Mesenteric fat pad (tissue), 1 donor: Measurements from ENCODE around the gene METTL1. TPM values are rescaled to one million over a fixed set of nuclear protein-coding genes. Genes with fewer than 3 reads are reported as not detected.

ENCODE experiments used
- DNase-seq: peaks from one replicate; pipeline ENCODE4 v3.0.0-alpha.2; 2020; ENCODE audit warnings: low spot score
- total RNA-seq: library from RNA; stranded (reverse); fragmentation: NEBNext Ultra II Directional; extraction: Animal tissue kit (Norgen Biotek cat#: 25700); gene quantifications from one replicate; pipeline ENCODE4 v1.2.1, GENCODE V29; 2021
- donor health status: DM: yes; HTN: yes; CAD: no.

The METTL1 gene
- total RNA-seq, 1 donor from 2014 or later = 32.8 TPM

GRCh38 chr12:57738661-57739237, 33.2 kb downstream of the METTL1 start, which contains the start of gene AGAP2:
Gene AGAP2, minus strand, starts transcription at chr12:57738742. Its CDS starts 496 bp downstream, at chr12:57738246.
- DNase-seq = no peak

GRCh38 chr12:57737467-57738460, 34.1 kb downstream of the METTL1 start:
- DNase-seq = no peak

DNA sequence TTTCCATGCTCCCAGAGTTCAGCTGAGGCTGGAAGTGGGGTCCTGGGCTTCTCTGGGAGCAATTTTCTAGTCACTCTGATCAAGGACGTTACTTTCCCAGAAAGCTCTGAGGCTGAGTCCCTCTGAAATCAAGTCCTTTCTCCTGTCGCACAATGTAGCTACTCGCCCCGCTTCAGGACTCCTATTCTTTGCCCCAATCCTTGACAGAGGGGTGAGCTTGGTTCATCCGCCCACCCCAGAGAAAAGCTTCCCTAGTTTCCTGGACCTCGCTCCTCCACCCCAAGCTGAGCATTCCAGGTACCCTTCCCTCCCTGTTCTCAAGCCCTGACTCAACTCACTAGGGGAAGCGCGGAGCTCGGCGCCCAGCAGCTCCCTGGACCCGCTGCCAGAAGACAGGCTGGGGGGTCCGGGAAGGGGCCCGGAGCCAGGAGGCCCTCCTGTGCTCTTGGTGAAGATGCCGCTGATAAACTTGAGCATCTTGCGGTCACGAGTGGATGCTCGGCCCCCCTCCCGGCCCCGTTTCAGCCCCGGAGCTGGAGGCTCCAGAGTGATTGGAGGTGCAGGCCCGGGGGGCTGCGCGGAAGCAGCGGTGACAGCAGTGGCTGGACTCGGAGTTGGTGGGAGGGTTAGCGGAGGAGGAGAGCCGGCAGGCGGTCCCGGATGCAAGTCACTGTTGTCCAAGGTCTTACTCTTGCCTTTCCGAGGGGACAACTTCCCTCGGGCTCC, 35.0 kb downstream of the METTL1 start:
- DNase-seq = no peak

GRCh38 chr12:57735952-57736740, 35.8 kb downstream of the METTL1 start:
- no peak for DNase-seq

DNA sequence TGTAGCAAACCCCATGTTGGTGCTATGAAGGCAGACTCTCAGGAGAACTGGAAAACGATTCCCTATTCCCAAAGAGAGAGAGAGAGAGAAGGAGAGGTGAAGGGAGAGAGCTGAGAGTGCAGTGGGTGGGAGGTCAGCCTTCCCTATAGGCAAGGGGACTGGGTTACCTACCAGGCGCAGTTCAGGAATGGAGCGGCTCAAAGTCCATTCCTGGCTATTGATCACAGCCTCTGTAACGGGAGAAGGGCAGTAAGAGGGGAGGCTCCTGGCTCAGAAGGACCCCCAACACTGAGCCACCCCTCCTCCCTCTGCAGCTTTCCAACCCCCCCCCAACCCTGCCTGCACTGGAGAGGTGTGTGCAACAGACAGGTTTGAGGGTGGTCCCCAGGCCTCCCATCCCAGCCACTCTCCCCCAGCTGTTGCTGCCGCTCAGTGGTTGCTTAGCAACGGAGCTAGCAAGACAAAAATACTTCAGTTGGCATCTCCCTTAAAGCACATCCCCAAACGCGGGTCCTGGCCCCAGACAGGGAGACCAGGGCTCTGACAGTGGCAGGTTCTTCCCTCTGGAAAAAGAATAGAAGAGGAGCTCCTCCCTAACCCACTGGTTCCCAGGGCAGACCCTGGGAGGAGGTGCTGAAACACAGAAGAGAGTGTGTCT, 36.6 kb downstream of the METTL1 start:
- DNase-seq = no peak

- no peak for DNase-seq
These were observed 37.3 kb downstream of the METTL1 start for GRCh38 chr12:57734591-57734990.

- DNase-seq = no peak
These were observed 38.0 kb downstream of the METTL1 start for GRCh38 chr12:57733928-57734327.

DNA sequence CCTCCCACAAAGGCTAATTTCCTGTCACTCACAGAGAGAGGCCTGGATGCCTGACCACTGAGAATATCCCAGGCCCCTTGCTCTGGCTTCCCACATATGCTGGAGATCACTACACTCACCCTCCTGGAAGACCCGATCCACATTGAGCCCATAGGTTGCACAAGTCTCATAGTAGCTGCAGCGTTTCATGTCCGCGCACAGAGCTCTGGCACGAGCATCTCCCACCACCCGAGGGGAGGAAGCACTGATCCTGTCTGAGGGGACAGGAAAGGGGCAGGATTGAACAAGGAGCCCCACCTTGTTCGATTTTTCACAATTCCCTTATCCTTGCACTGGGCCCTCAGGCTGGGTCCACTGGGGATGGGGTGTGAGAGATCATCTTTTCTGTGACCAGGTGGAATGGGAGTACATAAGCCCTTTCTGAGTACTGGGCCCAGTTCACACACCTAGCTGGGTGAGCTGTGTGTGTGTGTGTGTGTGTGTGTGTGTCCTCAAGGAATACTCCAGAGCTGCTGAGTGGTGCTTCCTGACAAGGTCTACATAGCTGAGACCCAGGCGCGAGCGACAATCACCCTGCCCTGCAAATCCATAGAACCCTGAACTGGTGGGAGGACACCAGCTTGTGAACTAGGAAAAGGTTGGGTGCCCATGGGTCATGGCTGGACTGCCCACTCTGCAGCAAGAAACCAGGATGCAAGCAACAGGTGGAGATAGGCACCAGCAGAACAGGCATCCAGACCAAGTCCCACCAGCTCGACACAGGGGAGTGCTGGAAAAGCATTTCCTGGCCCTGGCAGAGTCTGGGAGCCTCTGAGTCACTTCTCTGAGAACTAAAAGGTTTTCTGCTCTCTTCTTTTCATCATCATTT, 38.9 kb downstream of the METTL1 start:
- no peak for DNase-seq

- DNase-seq = no peak
These were observed 39.6 kb downstream of the METTL1 start for GRCh38 chr12:57732270-57732669.

- no peak for DNase-seq
These were observed 40.4 kb downstream of the METTL1 start for GRCh38 chr12:57731411-57732080.

GRCh38 chr12:57730336-57731067, 41.4 kb downstream of the METTL1 start:
- DNase-seq = peak; percentile 88

DNA sequence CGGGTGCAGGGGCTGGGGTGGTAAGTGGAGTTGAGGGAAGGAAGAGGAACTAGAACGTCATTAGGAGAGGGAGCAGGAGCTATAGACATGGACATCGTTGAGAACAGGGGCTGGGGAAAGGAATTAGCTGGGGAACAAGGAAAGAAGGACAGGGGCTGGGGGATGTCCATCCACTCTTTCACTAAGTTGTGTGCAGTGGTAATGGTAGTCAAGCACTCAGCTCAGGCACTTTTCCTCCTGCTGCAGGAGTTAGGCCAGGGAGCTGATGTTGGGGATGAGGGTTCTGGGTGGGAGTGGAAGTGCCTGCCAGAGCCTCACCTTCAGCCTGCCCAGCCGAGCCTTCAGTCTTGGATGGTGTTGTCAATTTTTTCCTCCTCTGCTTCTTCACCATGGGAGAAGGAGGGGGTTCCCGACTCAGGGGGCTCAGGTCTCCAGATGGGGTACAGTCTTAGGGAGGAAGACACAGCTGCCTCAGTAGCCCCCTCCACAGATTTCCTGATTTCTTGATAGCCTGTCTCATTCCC, 42.5 kb downstream of the METTL1 start:
- DNase-seq = peak; percentile 64

DNA sequence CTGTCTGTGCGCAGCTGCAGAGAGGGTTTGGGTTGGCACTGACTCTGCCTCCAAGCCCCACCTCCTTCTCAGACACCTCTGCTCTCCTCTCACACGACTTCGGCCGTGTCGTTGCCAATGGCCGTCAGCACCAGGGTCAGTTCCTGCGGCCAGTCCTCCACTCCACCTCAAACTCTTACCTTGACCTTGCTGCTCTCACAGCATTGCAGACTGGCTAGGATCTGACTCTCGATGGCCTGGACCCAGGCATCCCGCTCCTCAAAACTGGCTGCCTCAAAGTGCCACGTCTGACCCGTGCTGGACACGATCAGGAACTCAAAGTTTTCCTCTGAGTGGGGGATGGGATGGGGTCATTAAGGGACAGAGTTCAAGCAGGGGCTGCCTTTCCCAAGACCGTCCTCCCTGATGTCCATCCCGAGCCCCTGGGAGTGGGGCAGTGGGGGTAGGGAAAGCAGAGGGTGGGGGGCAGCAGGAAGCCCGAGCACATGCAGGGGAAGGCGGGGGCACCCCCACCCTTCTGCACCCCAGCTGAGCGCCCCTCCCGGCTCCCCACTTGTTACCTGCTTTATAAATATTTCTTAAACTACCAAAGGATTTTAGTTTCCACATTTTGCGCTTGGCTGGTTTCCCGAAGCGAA, 44.0 kb downstream of the METTL1 start:
- DNase-seq = peak; percentile 65

GRCh38 chr12:57726884-57727757, 44.8 kb downstream of the METTL1 start:
- peak; percentile 87 for DNase-seq

DNA sequence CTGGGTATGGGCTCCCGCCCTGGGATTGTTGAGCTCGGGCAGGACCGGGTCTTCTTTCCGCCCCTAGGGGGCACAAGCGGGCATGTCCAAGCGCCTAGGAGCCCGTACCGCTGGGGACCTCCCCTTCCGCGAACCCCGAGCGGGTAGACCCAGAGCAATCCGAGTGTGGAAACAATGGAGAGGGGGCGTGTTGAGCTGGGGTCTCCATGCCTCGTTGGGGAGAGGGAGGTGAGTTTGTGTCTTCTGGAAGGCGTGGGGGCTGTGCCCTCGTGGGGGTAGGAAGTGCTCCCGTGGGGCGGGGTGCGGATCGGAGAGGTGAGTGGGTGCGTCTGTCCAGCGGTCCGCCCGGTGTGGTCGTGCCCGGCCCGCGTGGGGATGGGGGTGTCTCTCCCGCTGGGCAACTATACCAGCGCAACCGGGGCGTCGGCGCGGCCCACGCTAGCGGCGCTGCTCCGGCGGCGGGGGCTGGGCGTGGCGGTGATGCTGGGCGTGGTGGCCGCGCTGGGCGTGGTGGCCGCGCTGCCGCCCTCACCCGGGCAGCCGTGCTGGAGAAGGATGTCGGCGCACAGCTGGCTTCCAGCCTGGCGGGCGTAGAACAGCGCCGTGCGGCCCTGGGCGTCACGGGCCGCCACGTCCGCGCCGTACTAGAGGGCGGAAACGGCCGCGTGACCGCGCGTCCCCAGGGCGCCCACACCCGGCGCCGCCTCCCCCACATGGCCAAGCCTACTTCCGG, 45.6 kb downstream of the METTL1 start:
- DNase-seq = peak; percentile 93

GRCh38 chr12:57725851-57726150, 46.1 kb downstream of the METTL1 start:
- no peak for DNase-seq
